LNCAP (cell line): ENCODE results near the gene CKM.

Experiments used
- TF ChIP-seq, protein P1 (sequence below): fragments of 450-650 bp; IDR thresholded peaks from 2 replicates; pipeline ENCODE4 v1.5.1; 2017; ENCODE audit warnings: mild to moderate bottlenecking

CKM gene

DNA sequence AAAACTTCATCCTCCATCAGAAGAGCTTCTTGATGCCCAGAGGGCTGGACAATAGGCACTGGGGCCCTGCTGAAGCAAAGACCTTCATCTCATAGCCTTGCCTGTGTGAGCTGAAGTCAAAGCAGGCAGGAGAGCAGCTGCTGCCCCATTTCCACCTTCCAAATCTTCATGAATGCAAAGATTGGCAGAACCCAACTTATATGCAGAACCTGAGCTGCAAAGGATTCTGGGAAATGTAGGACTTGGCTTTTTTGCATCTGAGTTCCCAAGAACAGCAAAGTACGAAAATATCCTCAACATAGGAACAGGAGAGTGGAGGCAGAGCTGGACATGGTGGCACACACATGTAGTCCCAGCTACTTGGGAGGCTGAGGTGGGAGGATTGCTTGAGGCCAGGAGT is 30.8 kb downstream of the CKM start:
- TF ChIP-seq, protein P1, sequence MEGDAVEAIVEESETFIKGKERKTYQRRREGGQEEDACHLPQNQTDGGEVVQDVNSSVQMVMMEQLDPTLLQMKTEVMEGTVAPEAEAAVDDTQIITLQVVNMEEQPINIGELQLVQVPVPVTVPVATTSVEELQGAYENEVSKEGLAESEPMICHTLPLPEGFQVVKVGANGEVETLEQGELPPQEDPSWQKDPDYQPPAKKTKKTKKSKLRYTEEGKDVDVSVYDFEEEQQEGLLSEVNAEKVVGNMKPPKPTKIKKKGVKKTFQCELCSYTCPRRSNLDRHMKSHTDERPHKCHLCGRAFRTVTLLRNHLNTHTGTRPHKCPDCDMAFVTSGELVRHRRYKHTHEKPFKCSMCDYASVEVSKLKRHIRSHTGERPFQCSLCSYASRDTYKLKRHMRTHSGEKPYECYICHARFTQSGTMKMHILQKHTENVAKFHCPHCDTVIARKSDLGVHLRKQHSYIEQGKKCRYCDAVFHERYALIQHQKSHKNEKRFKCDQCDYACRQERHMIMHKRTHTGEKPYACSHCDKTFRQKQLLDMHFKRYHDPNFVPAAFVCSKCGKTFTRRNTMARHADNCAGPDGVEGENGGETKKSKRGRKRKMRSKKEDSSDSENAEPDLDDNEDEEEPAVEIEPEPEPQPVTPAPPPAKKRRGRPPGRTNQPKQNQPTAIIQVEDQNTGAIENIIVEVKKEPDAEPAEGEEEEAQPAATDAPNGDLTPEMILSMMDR = no peak

DNA sequence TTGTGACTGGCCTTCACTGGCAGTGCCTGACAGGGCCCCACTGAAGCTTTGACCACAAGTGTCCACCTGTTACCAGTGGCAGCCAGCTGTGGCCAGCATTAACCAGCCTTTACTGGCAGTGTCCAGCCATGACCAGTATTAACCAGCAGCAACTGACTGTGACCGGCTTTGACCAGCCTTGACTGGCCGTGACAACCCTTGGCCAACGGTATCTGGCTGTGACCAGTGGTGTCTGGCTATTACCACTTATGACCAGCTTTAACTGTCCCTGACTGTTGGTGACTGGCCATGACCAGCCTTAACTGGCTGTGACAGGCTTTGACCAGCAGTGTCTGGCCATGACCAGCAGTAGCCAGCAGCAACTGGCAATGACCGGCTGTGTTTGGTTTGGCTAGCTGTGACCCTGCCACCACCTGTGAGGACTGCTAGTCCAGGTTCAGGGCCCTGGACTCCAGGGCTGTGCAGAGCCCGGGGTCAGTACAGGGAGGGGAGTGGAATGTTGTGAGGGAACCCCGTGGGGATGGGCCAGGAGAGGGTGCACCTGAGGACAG is 32.2 kb downstream of the CKM start:
- TF ChIP-seq, protein P1 = no peak

DNA sequence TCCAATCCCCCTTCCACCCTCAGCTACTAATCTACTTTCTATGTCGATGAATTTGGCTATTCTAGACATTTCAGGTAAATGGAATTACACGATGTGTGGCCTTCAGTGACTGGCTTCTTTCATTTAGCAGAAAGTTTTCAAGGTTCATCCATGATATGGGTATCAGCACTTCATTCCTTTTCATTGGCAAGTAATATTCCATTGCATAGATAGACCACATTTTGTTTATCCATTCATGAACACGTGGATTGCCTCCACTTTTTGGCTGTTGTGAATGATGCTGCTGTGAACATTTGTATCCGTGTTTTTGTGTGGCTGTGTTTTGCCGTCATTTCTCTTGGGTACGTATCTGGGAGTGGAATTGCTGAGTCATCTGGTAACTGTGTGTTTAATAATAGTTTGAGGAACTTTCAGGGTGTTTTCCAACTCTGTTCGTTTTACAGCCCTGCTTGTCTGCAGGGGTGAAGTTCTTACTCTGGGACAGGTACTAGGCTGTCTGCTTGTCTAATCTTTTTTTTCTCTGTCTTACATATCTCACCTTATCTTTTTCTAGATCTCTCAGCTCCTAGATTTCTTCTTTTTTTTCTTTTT is 39.1 kb downstream of the CKM start:
- TF ChIP-seq, protein P1 = no peak

DNA sequence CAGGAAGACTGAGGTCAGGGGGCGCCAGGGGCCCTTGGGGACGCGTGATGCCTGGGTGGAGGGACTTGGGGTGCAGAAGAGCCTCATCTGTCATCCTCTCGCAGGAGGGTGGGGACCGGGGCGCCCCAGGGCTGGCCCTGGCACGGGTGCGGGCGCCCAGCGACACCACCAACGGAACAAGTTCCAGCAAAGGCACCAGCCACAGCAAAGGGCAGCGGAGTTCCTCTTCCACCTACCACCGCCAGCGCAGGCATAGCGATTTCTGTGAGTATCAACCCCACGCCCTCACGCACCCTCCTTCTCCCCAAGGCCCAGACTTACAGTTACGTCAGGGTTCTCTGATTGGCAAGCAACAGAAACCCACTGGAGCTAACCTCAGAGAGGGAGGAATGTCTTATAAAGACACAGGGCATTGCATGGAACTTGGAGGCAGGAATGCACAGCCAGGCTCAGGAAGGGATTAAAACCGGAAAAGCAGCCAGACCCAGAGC is 42.2 kb downstream of the CKM start:
- TF ChIP-seq, protein P1 = no peak

DNA sequence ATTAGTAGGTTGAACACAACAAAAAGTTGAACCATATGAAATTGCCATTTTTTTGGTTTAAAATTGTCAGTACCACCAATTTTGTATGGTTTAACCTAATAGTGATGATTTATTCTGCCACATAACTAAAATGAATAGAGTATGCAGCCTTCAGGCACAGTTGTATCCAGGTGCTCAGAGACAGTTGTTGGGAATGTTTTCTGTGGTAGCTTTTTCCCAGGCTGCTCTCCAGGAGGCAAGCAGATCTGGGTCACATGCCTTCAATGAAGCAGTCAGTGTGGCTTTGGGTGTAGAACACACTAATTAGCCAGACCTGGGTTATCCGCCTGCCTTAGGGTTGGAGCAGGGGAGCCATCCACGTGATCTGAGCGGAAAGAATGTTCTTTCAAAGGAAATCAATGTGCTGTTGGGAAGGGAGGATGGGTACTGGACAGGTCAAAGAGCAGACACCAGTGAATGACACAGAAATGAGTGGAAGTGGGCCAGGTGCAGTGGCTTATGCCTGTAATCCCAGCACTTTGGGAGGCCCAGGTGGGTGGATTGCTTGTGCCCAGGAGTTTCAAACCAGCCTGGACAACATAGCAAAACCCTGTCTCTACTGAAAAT is 43.0 kb downstream of the CKM start:
- TF ChIP-seq, protein P1 = no peak

DNA sequence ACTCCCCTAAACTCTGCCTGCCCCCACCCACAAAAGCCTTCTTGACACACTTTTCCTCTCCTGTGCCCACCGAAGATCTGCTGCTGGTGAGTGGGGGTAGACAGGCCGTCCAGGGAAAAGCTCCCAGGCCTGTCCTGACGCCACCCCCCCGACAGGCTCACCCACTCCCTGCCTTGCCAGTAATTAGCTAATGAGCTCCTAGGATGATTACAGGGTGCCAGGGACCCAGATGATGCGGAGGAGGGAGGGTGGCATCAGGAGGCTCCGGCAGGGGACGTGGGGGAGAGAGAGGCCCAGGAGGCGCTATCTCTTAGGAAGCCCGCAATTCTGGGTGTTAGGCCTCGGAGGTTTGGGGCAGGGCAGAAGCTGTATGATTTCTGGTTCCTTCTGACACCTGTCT is 44.6 kb downstream of the CKM start:
- TF ChIP-seq, protein P1 = no peak

DNA sequence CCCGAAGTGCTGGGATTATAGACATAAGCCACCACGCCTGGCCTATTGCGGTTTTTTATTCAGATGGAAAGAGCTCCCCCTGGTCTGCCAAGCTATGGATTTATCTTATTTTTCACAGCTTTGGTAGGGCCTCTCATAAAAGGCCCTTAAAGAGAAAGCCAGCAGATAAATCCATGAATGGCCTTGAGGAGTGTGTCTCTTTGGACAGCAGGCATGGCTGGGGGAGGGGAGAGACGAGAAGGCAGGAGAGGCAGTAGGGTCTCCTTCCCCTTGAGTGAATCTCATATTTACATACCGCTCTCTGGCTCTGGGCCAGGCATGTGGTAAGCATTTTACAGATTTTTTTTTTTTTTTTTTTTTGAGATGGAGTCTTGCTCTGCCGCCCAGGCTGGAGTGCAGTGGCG is 46.4 kb downstream of the CKM start:
- TF ChIP-seq, protein P1 = no peak
